Activated T-cell treated with anti-CD3 and anti-CD28 coated beads, Interleukin-2, amount 50 U/mL, for 24 hours (primary cell): ENCODE measurements around the gene ATXN7L1.
A peak's percentile ranks its signal among the peaks of the same experiment; 100 is the strongest.
"Not testable (repeated sequence)": the region's sequence is repeated elsewhere in the genome, so short reads cannot be mapped to it uniquely, and the experiment has no call there.

Experiments
- DNase-seq: peaks from one replicate; pipeline ENCODE4 v3.0.0-alpha.2; 2020
- H3K27ac Mint-ChIP-seq: 2 replicates; pipeline ENCODE4 v1.8.0; 2020; ENCODE audit warnings: mild to moderate bottlenecking, mixed read lengths
- H3K27me3 Mint-ChIP-seq: 2 replicates; pipeline ENCODE4 v1.8.0; 2020; ENCODE audit warnings: mixed read lengths
- H3K36me3 Mint-ChIP-seq: 2 replicates; pipeline ENCODE4 v1.8.0; 2020; ENCODE audit warnings: low read depth, mixed read lengths
- H3K4me1 Mint-ChIP-seq: 2 replicates; pipeline ENCODE4 v1.8.0; 2020; ENCODE audit warnings: low read depth, mixed read lengths
- H3K4me3 Mint-ChIP-seq: 2 replicates; pipeline ENCODE4 v1.8.0; 2020; ENCODE audit warnings: mild to moderate bottlenecking, moderate library complexity, mixed read lengths
- H3K9me3 Mint-ChIP-seq: 2 replicates; pipeline ENCODE4 v1.8.0; 2020; ENCODE audit warnings: mixed read lengths

The ATXN7L1 gene

DNA sequence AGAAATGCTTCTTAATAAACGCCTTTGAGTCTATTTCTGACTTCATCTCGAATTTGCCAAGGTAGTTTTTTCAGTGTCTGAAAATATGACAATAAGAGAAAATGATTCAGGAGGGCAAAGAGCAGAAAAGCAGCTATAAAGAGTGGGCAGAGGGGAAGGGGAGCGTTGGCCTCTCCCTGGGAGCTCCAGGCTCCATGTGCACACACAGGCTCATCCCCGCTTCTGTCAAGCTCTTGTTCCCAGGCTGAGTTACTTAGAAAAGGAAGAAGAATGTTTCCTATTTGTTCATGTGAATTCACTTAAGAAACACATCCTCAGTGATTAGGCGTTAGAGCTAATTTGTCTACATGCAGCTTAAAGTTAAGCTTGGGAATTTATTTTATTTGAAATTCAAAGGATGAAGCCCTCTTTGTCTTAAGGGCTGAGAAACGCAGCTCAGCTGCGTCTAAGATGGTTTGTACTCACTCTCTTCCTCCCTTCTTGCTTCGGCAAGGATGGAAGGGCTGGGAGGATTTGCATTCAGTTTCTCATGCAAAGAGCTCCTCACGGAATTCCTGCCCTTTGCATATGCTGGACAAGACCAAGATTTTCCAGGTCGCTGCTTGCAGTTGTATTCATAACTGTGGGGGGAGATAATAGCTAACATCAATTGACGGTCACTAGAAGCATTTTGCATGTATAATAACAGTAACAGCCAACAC, 29.0 kb upstream of the ATXN7L1 start:
- Mint-ChIP-seq H3K27ac (no peak overlapping the region), H3K4me1 (no peaks in the 10 kb centered on the region), H3K36me3 (no peaks in the 10 kb centered on the region), H3K27me3 (no peaks in the 10 kb centered on the region), H3K4me3 (no peak overlapping the region), H3K9me3 (no peaks in the 10 kb centered on the region)
- DNase-seq = no peak

DNA sequence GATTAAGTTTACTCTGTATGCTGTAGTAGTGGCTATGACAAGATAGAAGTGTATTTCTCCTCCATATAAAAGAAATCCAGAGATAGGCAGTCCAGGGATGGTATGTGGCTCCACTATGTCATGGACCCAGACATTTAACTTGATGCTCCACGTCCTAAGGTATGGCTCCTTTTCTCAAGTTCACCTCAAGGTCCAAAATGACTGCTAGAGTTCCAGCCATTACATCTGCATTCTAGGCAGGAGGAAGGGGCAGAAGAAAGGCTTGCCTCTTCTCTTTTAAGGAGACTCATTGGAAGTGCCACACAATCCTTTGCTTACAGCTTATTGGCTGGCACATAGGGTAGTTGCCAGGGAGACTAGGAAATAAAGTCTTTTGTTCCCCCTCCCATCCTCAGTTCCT, 27.7 kb upstream of the ATXN7L1 start:
- no peaks in the 10 kb centered on the region for H3K36me3 Mint-ChIP-seq
- H3K27me3 Mint-ChIP-seq = no peaks in the 10 kb centered on the region
- no peak overlapping the region for H3K4me3 Mint-ChIP-seq
- no peak overlapping the region for H3K27ac Mint-ChIP-seq
- no peaks in the 10 kb centered on the region for H3K4me1 Mint-ChIP-seq
- no peaks in the 10 kb centered on the region for H3K9me3 Mint-ChIP-seq
- no peak for DNase-seq

DNA sequence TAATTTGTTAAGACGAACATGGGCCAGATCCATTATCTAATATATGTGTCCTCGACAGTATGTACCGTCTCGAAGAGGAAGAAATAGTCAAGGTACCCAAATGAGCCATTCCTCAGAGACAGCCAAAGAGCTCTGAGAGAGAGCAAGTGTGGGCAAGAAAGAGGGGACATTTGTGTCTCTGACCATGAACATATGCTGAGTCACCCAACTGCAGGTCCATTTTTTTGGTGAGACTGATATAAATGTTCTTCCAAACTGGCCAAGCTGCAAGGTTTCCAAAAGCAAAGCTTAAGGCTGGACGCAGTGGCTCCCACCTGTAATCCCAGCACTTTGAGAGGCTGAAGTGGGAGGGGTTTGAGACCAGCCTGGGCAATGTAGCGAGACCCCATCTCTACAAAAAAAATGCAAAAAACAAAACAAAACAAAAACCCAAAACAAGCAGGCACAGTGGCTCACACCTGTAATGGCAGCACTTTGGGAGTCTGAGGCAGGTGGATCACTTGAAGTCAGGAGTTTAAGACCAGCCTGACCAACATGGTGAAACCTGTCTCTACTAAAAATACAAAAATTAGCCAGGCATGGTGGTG, 26.0 kb upstream of the ATXN7L1 start:
- Mint-ChIP-seq H3K4me3 (no peak overlapping the region), H3K4me1 (peaks cover 8% of the 10 kb centered on the region), H3K27ac (no peak overlapping the region), H3K36me3 (no peaks in the 10 kb centered on the region), H3K9me3 (no peaks in the 10 kb centered on the region), H3K27me3 (no peaks in the 10 kb centered on the region)
- DNase-seq = no peak

DNA sequence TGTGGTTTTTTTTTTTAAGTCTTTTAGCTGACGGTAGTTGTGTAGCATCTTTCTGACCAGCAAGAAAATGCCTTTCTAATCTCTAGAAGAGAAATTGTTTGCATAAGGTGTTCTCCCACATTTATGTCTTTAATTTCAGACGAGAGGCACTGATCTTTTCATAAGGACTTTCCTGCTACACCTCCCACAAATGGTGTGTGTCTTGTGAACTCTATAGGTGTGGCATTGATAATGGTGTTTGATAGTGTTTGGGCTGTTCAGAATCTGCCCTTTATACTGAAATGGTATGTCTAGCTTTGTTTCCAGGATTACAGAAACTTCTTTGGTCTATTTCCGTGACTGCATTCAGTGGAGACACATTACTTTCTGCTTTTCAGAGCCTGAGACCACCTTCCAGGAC, 21.6 kb upstream of the ATXN7L1 start:
- no peak overlapping the region for H3K27ac Mint-ChIP-seq
- peaks cover 18% of the 10 kb centered on the region for H3K4me1 Mint-ChIP-seq
- no peaks in the 10 kb centered on the region for H3K9me3 Mint-ChIP-seq
- no peaks in the 10 kb centered on the region for H3K27me3 Mint-ChIP-seq
- no peak overlapping the region for H3K4me3 Mint-ChIP-seq
- no peaks in the 10 kb centered on the region for H3K36me3 Mint-ChIP-seq
- DNase-seq = no peak

DNA sequence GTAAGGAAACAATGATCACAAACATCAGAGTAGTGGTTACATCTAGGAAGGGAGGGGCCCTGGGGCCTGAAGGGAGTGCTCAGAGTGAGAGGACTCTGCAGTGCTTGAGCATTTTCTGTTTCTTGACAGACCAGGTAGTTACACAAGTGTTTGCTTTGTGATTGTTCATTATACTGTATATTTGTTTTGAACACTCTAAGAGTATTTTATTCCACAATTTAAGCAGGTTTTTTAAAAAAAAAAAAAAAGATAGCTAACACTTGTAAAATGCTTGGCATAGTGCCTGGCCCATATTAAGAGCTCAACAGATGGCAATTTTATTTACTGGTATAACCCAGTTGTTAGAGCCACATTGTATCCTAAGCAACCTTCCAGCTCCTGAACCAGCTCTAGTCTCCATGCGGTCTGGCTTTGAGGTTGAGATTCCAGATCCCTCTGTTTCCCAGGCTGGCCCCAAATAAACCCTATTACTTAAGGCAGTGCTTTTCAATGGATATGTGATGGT, 20.1 kb upstream of the ATXN7L1 start:
- Mint-ChIP-seq H3K27me3 (no peaks in the 10 kb centered on the region), H3K9me3 (no peaks in the 10 kb centered on the region), H3K4me3 (no peak overlapping the region), H3K4me1 (peaks cover 19% of the 10 kb centered on the region), H3K36me3 (no peaks in the 10 kb centered on the region), H3K27ac (no peak overlapping the region)
- no peak for DNase-seq

DNA sequence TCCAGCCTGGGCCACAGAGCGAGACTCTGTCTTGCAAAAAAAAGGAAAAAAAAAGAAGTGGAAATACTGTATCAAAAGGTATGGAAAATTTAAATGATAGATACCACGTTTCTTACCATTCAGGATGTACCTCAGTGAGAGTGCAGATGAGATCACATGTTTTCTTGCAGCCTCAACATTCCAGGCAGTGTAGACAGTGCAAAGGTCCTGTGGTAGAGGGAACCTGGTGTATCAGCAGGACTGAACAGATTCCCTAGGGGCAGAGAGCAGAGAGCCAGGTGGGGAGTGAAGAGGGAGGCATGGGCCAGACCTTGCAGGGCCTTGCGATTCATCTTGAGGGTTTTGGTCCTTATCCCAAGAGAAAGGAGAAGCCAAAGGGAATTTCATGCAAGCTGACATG, 17.7 kb upstream of the ATXN7L1 start:
- DNase-seq = no peak
- Mint-ChIP-seq H3K4me1 (peaks cover 37% of the 10 kb centered on the region), H3K9me3 (no peaks in the 10 kb centered on the region), H3K27me3 (no peaks in the 10 kb centered on the region), H3K36me3 (no peaks in the 10 kb centered on the region), H3K4me3 (no peak overlapping the region), H3K27ac (no peak overlapping the region)

DNA sequence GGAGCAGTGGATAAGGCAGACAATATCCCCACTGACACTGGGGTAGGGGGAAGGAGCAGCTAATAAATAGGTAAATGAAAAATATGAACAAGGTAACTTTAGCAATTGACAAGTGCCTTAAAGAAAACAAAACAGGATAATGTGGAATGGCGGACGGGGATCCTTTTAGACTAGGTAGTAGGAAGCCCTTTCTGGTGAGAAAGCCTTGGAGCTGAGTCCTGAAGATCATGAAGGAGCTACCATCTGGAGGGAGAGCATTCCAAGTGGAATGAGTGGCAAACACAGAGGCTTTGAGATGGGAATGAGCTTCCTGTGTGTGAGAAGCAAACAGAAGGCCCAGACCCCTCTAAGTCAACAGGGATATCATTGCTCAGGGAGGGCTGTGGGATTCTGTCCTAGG, 16.0 kb upstream of the ATXN7L1 start:
- Mint-ChIP-seq H3K27me3 (no peaks in the 10 kb centered on the region), H3K36me3 (no peaks in the 10 kb centered on the region), H3K27ac (no peak overlapping the region), H3K4me1 (peaks cover 35% of the 10 kb centered on the region), H3K4me3 (no peak overlapping the region), H3K9me3 (no peaks in the 10 kb centered on the region)
- no peak for DNase-seq

DNA sequence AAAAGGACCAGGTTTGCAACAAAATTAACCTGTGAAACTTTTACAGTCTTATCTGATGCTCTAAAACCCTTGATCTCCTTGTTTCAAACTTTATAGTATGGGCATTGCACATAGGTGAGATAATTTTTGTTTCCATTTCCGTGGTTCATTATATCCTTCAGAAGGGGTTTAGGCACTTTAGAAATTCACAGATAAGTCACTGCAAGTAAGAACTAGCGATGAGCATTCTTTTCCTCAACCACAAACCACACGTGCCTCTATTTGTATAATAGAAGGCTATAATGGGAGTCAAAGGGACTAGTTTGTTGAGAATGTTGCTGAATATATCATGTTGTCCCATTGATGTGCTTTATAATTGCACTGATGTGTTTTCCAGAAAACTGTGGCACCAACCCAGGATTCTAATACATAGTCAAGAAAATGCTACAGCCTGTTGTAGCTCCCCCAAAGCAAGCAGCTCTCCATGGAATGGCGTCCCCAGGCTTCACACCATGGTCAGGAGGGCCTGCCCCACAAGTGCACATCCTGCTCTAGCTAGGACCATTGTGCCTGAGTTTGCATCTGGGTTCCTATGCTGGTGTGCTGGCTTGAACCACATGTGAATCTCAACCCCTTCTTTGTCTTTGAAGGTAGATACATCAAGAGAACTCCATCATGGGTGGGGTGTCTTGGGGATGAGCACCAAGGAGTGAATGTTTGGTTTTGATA, 14.0 kb upstream of the ATXN7L1 start:
- H3K4me3 Mint-ChIP-seq = no peak overlapping the region
- no peaks in the 10 kb centered on the region for H3K27me3 Mint-ChIP-seq
- H3K36me3 Mint-ChIP-seq = no peaks in the 10 kb centered on the region
- DNase-seq = peak; percentile 49
- peaks cover 33% of the 10 kb centered on the region for H3K4me1 Mint-ChIP-seq
- H3K9me3 Mint-ChIP-seq = no peaks in the 10 kb centered on the region
- peak overlapping the region; percentile 45 for H3K27ac Mint-ChIP-seq

DNA sequence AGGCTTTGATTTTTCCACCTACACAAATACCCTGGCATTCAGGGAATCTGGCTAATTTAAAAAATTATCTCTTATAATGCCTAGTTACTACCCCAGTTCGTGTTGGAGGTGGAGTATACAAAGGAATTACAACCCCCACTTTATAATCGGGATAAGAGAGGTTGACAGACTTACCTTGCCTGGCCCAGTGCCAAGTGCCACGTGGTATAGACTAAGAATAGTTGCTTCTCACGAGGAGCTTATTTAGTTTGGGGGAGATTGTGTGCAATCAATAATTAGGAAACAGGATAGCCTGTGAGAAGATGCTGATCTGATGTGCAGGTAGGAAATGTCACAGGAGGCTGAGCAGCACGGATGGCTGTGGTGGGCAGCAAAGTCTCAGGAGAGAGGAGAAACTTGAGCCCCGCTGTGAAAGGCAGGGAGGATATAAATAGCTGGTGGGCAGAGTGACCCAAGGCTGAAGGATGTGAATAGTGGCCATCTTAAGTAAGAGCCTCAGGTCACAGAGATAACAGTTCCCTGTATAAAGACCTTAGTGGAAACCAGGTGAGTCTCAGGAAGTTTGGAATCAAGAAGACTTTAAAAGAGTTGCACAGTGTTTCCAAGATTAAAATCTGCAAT, 11.3 kb upstream of the ATXN7L1 start:
- H3K4me1 Mint-ChIP-seq = peaks cover 42% of the 10 kb centered on the region
- H3K27me3 Mint-ChIP-seq = no peaks in the 10 kb centered on the region
- H3K36me3 Mint-ChIP-seq = no peaks in the 10 kb centered on the region
- no peaks in the 10 kb centered on the region for H3K9me3 Mint-ChIP-seq
- H3K27ac Mint-ChIP-seq = no peak overlapping the region
- no peak overlapping the region for H3K4me3 Mint-ChIP-seq
- no peak for DNase-seq

DNA sequence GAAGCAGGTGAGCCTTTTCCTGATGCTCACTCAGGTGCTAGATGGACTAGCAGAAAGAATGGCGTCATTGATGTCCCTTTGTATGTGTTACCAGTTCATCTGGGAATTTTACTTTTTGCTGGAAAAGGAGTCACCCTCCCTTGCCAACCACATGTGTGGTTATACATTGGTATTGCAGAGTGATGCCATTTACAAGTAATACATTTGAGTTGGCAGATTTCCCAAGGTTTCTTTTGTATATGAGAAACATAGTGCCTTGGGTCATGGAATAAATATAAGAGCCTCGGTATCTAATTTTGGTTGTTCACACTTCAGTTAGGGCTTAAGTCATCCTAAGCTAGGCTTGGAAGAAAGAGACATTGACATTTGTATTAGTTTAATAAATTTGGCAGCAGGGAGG, 10.4 kb upstream of the ATXN7L1 start:
- no peaks in the 10 kb centered on the region for H3K27me3 Mint-ChIP-seq
- no peaks in the 10 kb centered on the region for H3K9me3 Mint-ChIP-seq

DNA sequence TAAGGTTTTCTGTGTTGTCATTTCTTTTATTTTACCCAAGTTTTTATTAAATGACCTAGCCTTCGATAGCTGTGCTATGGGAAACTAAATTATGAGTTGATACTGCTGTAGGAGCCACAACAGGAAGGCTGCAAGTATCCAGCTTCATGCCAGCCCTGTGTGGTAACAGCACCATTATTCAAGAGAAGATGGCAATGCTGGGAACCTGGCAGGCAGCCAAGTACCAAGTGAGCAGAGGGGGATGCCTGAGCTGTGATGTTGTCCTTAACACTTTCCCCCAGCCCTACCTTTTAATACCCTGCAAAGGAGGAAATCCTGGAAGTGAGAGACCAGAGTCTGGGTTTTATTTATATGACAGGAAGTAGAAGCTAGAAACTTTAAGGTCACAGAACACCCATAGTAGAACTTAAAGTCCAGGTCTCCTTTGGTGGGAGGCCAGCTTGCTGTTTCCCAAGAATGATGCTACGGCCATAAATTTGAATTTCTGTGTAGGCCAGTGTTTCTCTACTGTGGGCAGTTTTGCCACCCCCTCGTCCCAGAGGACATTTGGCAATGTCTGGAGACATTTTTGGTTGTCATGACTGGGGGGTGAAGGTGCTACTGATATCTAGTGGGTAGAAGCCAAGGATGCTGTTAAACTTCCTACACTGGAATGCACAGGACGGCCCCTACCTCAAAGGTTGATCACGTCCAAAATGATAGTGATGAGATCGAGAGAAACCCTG, 9.2 kb upstream of the ATXN7L1 start:
- no peaks in the 10 kb centered on the region for H3K36me3 Mint-ChIP-seq
- no peak for DNase-seq

More for the DNA sequence above, 10.4 kb upstream of the ATXN7L1 start:
- Mint-ChIP-seq H3K4me1 (peaks cover 42% of the 10 kb centered on the region), H3K36me3 (no peaks in the 10 kb centered on the region), H3K4me3 (no peak overlapping the region), H3K27ac (no peak overlapping the region)
- DNase-seq = no peak

DNA sequence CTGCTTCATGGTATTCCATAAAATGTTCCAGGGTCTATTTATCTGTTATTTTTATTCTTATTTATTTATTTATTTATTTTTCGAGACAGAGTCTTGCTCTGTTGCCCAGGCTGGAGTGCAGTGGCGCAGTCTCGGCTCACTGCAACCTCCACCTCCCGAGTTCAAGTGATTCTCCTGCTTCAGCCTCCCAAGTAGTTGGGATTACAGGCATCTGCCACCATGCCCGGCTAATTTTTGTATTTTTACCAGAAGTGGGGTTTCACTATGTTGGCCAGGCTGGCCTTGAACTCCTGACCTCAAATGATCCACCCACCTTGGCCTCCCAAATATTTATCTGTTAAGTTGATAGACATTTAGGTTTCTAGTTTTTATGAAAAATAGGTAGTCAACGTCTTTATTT, 6.8 kb upstream of the ATXN7L1 start:
- H3K9me3 Mint-ChIP-seq, H3K27me3 Mint-ChIP-seq, H3K27ac Mint-ChIP-seq, DNase-seq, H3K36me3 Mint-ChIP-seq, H3K4me3 Mint-ChIP-seq: not testable (repeated sequence)
- peaks cover 40% of the 10 kb centered on the region for H3K4me1 Mint-ChIP-seq

More for the DNA sequence above, 9.2 kb upstream of the ATXN7L1 start:
- no peak overlapping the region for H3K4me3 Mint-ChIP-seq
- H3K4me1 Mint-ChIP-seq = peaks cover 32% of the 10 kb centered on the region
- H3K27me3 Mint-ChIP-seq = no peaks in the 10 kb centered on the region
- H3K27ac Mint-ChIP-seq = no peak overlapping the region
- no peaks in the 10 kb centered on the region for H3K9me3 Mint-ChIP-seq

DNA sequence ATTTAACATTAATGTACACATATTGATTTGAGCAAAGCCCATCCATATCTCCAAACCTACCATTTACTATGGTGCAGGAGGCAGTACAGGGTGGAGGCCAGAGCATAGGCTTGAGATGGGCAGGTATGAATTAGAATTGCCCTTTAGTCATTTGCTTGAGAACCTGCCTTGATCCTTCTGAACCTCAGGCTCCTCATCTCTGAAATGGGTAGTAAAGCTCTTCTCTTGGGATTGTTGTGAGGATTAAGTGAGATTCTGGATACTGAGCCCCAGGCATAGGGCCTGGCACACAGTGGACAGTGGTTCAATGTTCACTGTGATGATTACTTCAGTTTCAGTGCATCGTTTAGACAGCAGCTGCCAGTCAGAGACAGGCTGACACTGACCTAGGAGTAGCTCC, 5.0 kb upstream of the ATXN7L1 start:
- Mint-ChIP-seq H3K27me3 (peaks cover 10% of the 10 kb centered on the region), H3K9me3 (no peaks in the 10 kb centered on the region), H3K27ac (no peak overlapping the region), H3K4me3 (no peak overlapping the region), H3K4me1 (peaks cover 47% of the 10 kb centered on the region), H3K36me3 (no peaks in the 10 kb centered on the region)
- DNase-seq = no peak

DNA sequence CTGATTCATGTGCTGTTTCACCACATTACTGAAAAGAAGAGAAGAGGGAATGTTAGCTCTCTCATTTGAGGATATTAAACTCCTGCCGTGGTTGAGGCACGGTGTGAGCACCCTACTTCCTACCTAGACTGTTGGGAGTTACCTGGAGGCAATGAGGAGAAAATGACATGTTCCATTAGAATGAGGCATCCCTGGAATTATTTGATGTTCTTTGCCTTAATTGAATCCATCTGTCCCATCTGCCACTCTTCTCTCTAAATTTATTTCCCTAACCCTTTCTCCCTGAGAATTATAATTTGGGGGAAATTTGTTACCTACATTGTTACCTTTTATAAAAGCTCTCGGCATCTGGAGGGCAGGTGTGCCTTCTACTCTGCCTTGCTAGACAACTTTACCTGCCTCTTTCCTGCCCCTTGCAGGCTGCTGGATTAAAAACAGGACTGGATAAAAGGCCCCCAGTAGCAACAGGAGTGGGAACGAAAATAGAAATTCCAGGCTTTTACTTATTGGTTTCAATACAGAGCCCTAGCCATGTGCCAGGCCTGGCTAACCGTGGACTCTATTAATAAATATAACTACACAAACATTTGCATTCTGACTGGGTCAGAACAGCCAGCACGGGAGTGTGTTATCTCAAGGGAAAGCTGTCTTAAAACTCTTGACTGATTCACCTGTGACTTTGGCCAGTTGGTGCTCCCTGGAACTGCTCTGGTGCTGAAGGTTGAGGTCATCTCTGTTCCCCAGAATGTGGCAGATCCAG, 4.4 kb upstream of the ATXN7L1 start:
- no peaks in the 10 kb centered on the region for H3K9me3 Mint-ChIP-seq
- H3K27ac Mint-ChIP-seq = no peak overlapping the region
- no peak for DNase-seq
- H3K36me3 Mint-ChIP-seq = peaks cover 4% of the 10 kb centered on the region
- H3K4me3 Mint-ChIP-seq = no peak overlapping the region
- peaks cover 10% of the 10 kb centered on the region for H3K27me3 Mint-ChIP-seq
- peaks cover 48% of the 10 kb centered on the region for H3K4me1 Mint-ChIP-seq
